HG03066 (cell line): ENCODE data around the gene SLC4A4.

ENCODE experiments used
- ATAC-seq: cut with Tn5 transposase; IDR thresholded peaks from one replicate; pipeline ENCODE4 v1.9.1; 2021; ENCODE audit warnings: low read depth; ENCODE audit not compliant: unreplicated experiment

SLC4A4 gene

GRCh38 chr4:71526637-71527406 lies 188.0 kb downstream of the SLC4A4 start:
- ATAC-seq: no peak

GRCh38 chr4:71532407-71532806 lies 193.6 kb downstream of the SLC4A4 start:
- ATAC-seq: no peak

GRCh38 chr4:71533121-71533520 lies 194.3 kb downstream of the SLC4A4 start:
- ATAC-seq: no peak

- no peak for ATAC-seq
These were observed 198.8 kb downstream of the SLC4A4 start for GRCh38 chr4:71537551-71538065.

- ATAC-seq: no peak
These were observed 199.7 kb downstream of the SLC4A4 start for GRCh38 chr4:71538528-71538927.

- ATAC-seq: no peak
These were observed 202.0 kb downstream of the SLC4A4 start for GRCh38 chr4:71540749-71541269.

GRCh38 chr4:71541541-71541940 lies 202.7 kb downstream of the SLC4A4 start:
- no peak for ATAC-seq

- no peak for ATAC-seq
These were observed 206.3 kb downstream of the SLC4A4 start for GRCh38 chr4:71545168-71545567.

GRCh38 chr4:71549516-71550160 lies 210.8 kb downstream of the SLC4A4 start:
- ATAC-seq: no peak

- no peak for ATAC-seq
These were observed 211.7 kb downstream of the SLC4A4 start for GRCh38 chr4:71550220-71551165.

- no peak for ATAC-seq
These were observed 214.8 kb downstream of the SLC4A4 start for GRCh38 chr4:71553605-71554004.

- no peak for ATAC-seq
These were observed 215.2 kb downstream of the SLC4A4 start for GRCh38 chr4:71554025-71554424.

- ATAC-seq: peak; percentile 74
These were observed 219.4 kb downstream of the SLC4A4 start for GRCh38 chr4:71558248-71558647.

GRCh38 chr4:71559957-71560571 lies 221.2 kb downstream of the SLC4A4 start:
- ATAC-seq: no peak

GRCh38 chr4:71564775-71565174 lies 226.0 kb downstream of the SLC4A4 start:
- no peak for ATAC-seq

GRCh38 chr4:71566856-71567255 lies 228.0 kb downstream of the SLC4A4 start:
- no peak for ATAC-seq

- no peak for ATAC-seq
These were observed 229.3 kb downstream of the SLC4A4 start for GRCh38 chr4:71568131-71568530.

- no peak for ATAC-seq
These were observed 231.7 kb downstream of the SLC4A4 start for GRCh38 chr4:71570492-71570891.

GRCh38 chr4:71571346-71571745 lies 232.5 kb downstream of the SLC4A4 start:
- ATAC-seq: no peak

- no peak for ATAC-seq
These were observed 245.2 kb downstream of the SLC4A4 start for GRCh38 chr4:71583971-71584370.
